T-cell (primary cell): ENCODE data around the gene IARS2. TPM values are rescaled to one million over a fixed set of nuclear protein-coding genes. Genes with fewer than 3 reads are reported as not detected.
"Not testable (repeated sequence)": the region's sequence is repeated elsewhere in the genome, so short reads cannot be mapped to it uniquely, and the experiment has no call there.

Experiments
- ATAC-seq, 4 experiments: fragments of 200-7000 bp in 3 of 4; fragments of 150-1000 bp in 1 of 4; cut with Tn5 transposase; replicated peaks in 1 of 4; 1 replicate in 3 of 4; 2 replicates in 1 of 4; pipeline ENCODE4 v1.10.0; 2021; ENCODE audit warnings: moderate library complexity in 3 of 4, mild to moderate bottlenecking in 2 of 4, moderate number of reproducible peaks in 1 of 4
- CTCF ChIA-PET, 2 donors: fragments of 300-600 bp; sonication (Branson Sonifier 250); formaldehyde crosslinking; loops; one replicate each; lab custom pipeline; 2022; ENCODE audit warnings: antibody characterized with exemption in 2 of 2; lab: Charles Lee
- POLR2A ChIA-PET, 2 donors: fragments of 300-600 bp; sonication (Branson Sonifier 250); formaldehyde crosslinking; loops; one replicate each; lab custom pipeline; 2022; ENCODE audit warnings: antibody characterized with exemption in 2 of 2; lab: Charles Lee
- DNase-seq, 35 experiments: peaks; one replicate each; pipeline versions ENCODE4 v3.0.0 to v3.0.0-alpha.2; 2013 to 2023
- H3K27ac ChIP-seq: one replicate; pipeline ENCODE4 v1.5.1; 2013; ENCODE audit warnings: low read length
- H3K27me3 ChIP-seq, 2 experiments: replicated peaks in 1 of 2; 1 replicate in 1 of 2; 2 replicates in 1 of 2; pipeline versions ENCODE4 v1.6.1 to v1.7.0; 2013; ENCODE audit warnings: low read length in 1 of 2, mixed read lengths in 1 of 2; ENCODE audit not compliant: control insufficient read depth in 2 of 2, insufficient read depth in 2 of 2; ENCODE audit errors: extremely low read depth in 1 of 2
- H3K36me3 ChIP-seq, 2 donors: 1 replicate in 1 of 2; 2 replicates in 1 of 2; pipeline versions ENCODE4 v1.6.1 to v1.7.0; 2013; ENCODE audit warnings: low read length in 1 of 2; ENCODE audit not compliant: control insufficient read depth in 2 of 2, insufficient read depth in 1 of 2; ENCODE audit errors: extremely low read depth in 1 of 2
- H3K4me1 ChIP-seq, 2 experiments: 1 replicate in 1 of 2; 2 replicates in 1 of 2; pipeline versions ENCODE4 v1.6.1 to v1.7.0; 2013; ENCODE audit warnings: low read length in 2 of 2, mixed read lengths in 1 of 2; ENCODE audit not compliant: insufficient read depth in 2 of 2, control insufficient read depth in 1 of 2; ENCODE audit errors: extremely low read depth in 1 of 2
- H3K4me3 ChIP-seq, 2 donors: 1 replicate in 1 of 2; 2 replicates in 1 of 2; pipeline versions ENCODE4 v1.5.1 to v1.7.0; 2013; ENCODE audit warnings: mild to moderate bottlenecking in 2 of 2, low read length in 1 of 2, moderate library complexity in 1 of 2; ENCODE audit not compliant: control insufficient read depth in 1 of 2; ENCODE audit errors: extremely low read depth in 1 of 2
- H3K9me3 ChIP-seq: 2 replicates; pipeline ENCODE4 v1.7.0; 2013
- H3K27ac Mint-ChIP-seq, 2 donors: one replicate each; pipeline ENCODE4 v1.8.0; 2020 to 2021; ENCODE audit warnings: mild to moderate bottlenecking in 2 of 2, mixed read lengths in 2 of 2
- H3K27me3 Mint-ChIP-seq, 2 donors: one replicate each; pipeline ENCODE4 v1.8.0; 2021 to 2022; ENCODE audit warnings: mixed read lengths in 2 of 2
- H3K36me3 Mint-ChIP-seq: one replicate; pipeline ENCODE4 v1.8.0; 2021; ENCODE audit warnings: mixed read lengths
- H3K4me1 Mint-ChIP-seq, 3 donors: one replicate each; pipeline ENCODE4 v1.8.0; 2020 to 2022; ENCODE audit warnings: mixed read lengths in 3 of 3, mild to moderate bottlenecking in 1 of 3
- H3K4me3 Mint-ChIP-seq, 3 donors: one replicate each; pipeline ENCODE4 v1.8.0; 2020 to 2022; ENCODE audit warnings: mild to moderate bottlenecking in 3 of 3, mixed read lengths in 3 of 3, moderate library complexity in 3 of 3
- H3K9me3 Mint-ChIP-seq, 3 donors: one replicate each; pipeline ENCODE4 v1.8.0; 2020 to 2022; ENCODE audit warnings: mixed read lengths in 3 of 3
- WGBS: methylation state at CpG from one replicate; pipeline ENCODE4 v1.1.5; 2013; ENCODE audit warnings: missing lambda C conversion rate; ENCODE audit not compliant: insufficient coverage; 5-methylcytosine and 5-hydroxymethylcytosine counted together
- total RNA-seq, 35 experiments: library from RNA in 6 of 35; stranded (reverse) in 6 of 35; fragments of 120-200 nt in 1 of 35; gene quantifications; one replicate each; pipeline versions ENCODE4 v1.2.1 to v1.2.4 and lab custom pipeline; 2013 to 2026

Gene IARS2
- total RNA-seq, 5 donors from 2014 or later (not counting 1 experiment from before 2014, with no cell fraction given), result 35.4 to 43.2 (median 42.3) TPM

- H3K9me3 ChIP-seq, result no peaks in the 10 kb centered on the region
- Mint-ChIP-seq H3K9me3 (no peaks in the 10 kb centered on the region), H3K27me3 (no peaks in the 10 kb centered on the region), H3K27ac (no peak overlapping the region), H3K4me1 (peaks cover 11 to 12% (median 11%) of the 10 kb centered on the region in 3 donors), H3K36me3 (peaks cover 17% of the 10 kb centered on the region), H3K4me3 (no peak overlapping the region)
- no peak for ATAC-seq
- no peaks in the 10 kb centered on the region for H3K27me3 ChIP-seq
- no peaks in the 10 kb centered on the region for H3K36me3 ChIP-seq
- H3K27ac ChIP-seq, result no peak overlapping the region
- ChIA-PET POLR2A (no interaction called here), CTCF (interaction anchor here in 1 of 2 donors (0.8 kb wide), 1 partner anchor 35 kb away, joined by 3 read pairs; no protein-coding TSS in a partner anchor)
- WGBS, result no CpG with 5 or more reads among the region's 1 CpG
- H3K4me3 ChIP-seq, result no peak overlapping the region
- DNase-seq, result no peak
- H3K4me1 ChIP-seq, result peaks cover 6 to 8% of the 10 kb centered on the region in 2 experiments
Observed at GRCh38 chr1:220084460-220084859, 9.5 kb upstream of the IARS2 start.

DNA sequence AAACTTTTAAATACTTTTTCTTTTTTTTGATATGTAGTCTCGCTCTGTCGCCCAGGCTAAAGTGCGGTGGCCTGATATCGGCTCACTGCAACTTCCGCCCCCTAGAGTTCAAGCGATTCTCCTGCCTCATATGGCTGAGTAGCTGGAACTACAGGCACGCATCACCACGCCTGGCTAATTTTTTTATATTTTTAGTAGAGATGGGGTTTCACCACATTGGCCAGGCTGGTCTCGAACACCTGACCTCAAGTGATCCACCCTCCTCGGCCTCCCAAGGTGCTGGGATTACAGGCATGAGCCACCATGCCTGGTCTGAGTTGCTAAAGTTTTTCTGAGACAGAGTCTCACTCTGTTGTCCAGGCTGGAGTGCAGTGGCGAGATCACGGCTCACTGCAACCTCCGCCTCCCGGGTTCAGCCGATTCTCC is 7.7 kb upstream of the IARS2 start:
- H3K27ac ChIP-seq, H3K9me3 Mint-ChIP-seq, H3K27me3 Mint-ChIP-seq, H3K9me3 ChIP-seq, ATAC-seq, DNase-seq, CTCF ChIA-PET, H3K27me3 ChIP-seq, POLR2A ChIA-PET, H3K36me3 ChIP-seq, H3K4me3 Mint-ChIP-seq, H3K27ac Mint-ChIP-seq, H3K36me3 Mint-ChIP-seq, H3K4me3 ChIP-seq: not testable (repeated sequence)
- peaks cover 9 to 16% of the 10 kb centered on the region in 2 experiments for H3K4me1 ChIP-seq
- H3K4me1 Mint-ChIP-seq, result peaks cover 16 to 19% (median 18%) of the 10 kb centered on the region in 3 donors
- WGBS, result 98% methylated on average over 6 of the region's 15 CpGs

DNA sequence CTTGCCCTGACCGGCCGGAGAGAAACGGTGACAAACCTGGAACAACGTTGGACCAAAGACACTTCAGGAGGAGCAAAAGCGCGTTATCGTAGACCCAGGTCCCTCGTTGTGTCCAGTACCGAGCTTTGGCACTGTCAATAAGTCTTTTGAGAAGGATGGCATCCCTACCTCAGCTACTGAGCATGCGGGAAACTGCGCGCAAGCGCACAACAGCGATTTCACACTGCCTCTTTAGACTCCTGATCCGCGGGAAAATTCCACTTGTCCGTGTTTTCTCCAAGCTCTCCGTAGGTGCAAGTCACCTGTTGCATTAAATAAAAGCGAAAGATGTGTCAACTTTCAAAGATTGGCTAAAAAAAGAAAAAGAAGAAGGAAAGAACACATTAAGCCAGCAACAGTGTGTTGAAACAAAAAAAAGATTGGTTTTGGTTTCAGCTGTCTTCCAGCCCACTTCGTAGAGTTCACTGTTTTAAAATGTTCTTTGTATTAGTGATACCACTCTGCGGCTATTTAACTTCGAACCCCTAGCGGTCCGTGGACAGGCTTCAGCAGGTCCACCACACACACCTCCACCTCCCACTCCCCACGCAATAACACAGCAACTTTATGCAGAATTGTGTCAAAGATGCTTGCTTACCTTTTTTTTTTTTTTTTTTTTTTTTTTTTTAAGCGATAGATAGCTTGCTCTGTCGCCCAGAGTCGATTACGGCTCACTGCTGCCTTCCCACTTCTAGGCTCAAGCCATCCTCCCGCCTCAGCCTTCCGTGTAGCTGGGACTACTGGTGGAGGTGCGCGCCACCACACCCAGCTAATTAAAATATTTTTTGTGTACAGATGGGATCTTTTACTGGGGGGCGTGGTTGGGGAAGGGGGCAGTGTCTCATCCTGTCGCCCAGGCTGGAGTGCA is 4.0 kb upstream of the IARS2 start, which contains the start of gene BPNT1:
BPNT1 (minus strand) TSS at position 139 of the 907 bp plus-strand sequence. CDS start 9,942 bp downstream, outside the sequence.
- H3K36me3 Mint-ChIP-seq, result no peaks in the 10 kb centered on the region
- no peaks in the 10 kb centered on the region for H3K36me3 ChIP-seq
- H3K4me1 Mint-ChIP-seq, result peaks cover 13 to 34% (median 31%) of the 10 kb centered on the region in 3 donors
- no peaks in the 10 kb centered on the region for H3K27me3 ChIP-seq
- peaks cover 18 to 26% of the 10 kb centered on the region in 2 experiments for H3K4me1 ChIP-seq
- peak within 1 kb of the TSS; percentile 89 to 90 for H3K27ac Mint-ChIP-seq
- peak within 1 kb of the TSS; percentile 80 to 95 for H3K4me3 ChIP-seq
- ChIA-PET CTCF (interaction anchor here (0.6 to 1.9 kb wide), 6 partner anchors 10 to 1652 kb away, joined by 3 to 10 read pairs (median 8); partner anchors contain the start of gene EPRS1 (in 1 of the 2)), POLR2A (interaction anchor here (0.6 to 1.1 kb wide), 11 partner anchors 9 to 182 kb away, joined by 3 to 9 read pairs (median 5); partner anchors contain the start of genes EPRS1 (in 1 of the 2) and RAB3GAP2 (in 1 of the 2))
- WGBS, result 0% methylated on average over 19 of the region's 35 CpGs
- H3K27ac ChIP-seq, result peak within 1 kb of the TSS; percentile 80
- DNase-seq (peak; percentile 91 to 99 (median 97)), ATAC-seq (peak; percentile 65 to 80 (median 68))
- H3K4me3 Mint-ChIP-seq, result peak within 1 kb of the TSS; percentile 88 to 97 (median 90)
- no peaks in the 10 kb centered on the region for H3K27me3 Mint-ChIP-seq
- no peaks in the 10 kb centered on the region for H3K9me3 Mint-ChIP-seq
- H3K9me3 ChIP-seq, result no peaks in the 10 kb centered on the region

DNA sequence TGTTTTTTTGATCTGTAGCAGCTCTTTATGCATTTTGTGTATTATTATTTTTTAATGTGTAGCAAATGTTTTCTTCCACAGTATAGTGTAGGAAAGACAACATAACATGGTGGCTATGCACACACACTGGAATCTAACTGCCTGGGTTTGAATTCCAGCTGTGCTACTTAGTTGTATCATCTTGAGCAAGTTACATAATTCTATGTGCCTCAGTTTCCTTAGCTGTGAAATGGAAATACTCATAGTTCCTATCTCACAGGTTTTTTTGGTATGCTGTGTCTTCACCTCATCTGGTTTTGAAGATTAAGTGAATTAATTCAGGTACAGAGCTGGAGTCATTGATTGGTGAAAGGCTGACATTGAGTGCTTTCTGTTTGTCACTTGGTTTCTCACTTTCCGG is 1.2 kb upstream of the IARS2 start:
- peaks cover 25 to 33% of the 10 kb centered on the region in 2 experiments for H3K4me1 ChIP-seq
- H3K4me3 ChIP-seq, result no peak overlapping the region
- Mint-ChIP-seq H3K9me3 (no peaks in the 10 kb centered on the region), H3K4me1 (peaks cover 19 to 46% (median 42%) of the 10 kb centered on the region in 3 donors), H3K4me3 (peak overlapping the region in 1 of 3 donors; percentile 13), H3K27ac (peak overlapping the region in 1 of 2 donors; percentile 19), H3K27me3 (no peaks in the 10 kb centered on the region), H3K36me3 (peaks cover 5% of the 10 kb centered on the region)
- ChIA-PET POLR2A (no interaction called here), CTCF (no interaction called here)
- H3K27me3 ChIP-seq, result no peaks in the 10 kb centered on the region
- DNase-seq (no peak), ATAC-seq (no peak)
- no CpG with 5 or more reads among the region's 1 CpG for WGBS
- peaks cover 0 to 11% of the 10 kb centered on the region in 2 donors for H3K36me3 ChIP-seq
- H3K27ac ChIP-seq, result no peak overlapping the region
- H3K9me3 ChIP-seq, result no peaks in the 10 kb centered on the region

GRCh38 chr1:220093361-220094015 is 444 bp upstream of the IARS2 start:
- Mint-ChIP-seq H3K36me3 (peaks cover 9% of the 10 kb centered on the region), H3K27ac (peak overlapping the region; percentile 22 to 67), H3K27me3 (no peaks in the 10 kb centered on the region), H3K4me3 (peak overlapping the region; percentile 25 to 64 (median 59)), H3K4me1 (peaks cover 26 to 50% (median 47%) of the 10 kb centered on the region in 3 donors), H3K9me3 (no peaks in the 10 kb centered on the region)
- Histone ChIP-seq H3K27ac (peak overlapping the region; percentile 8), H3K27me3 (no peaks in the 10 kb centered on the region), H3K36me3 (peaks cover 4 to 19% of the 10 kb centered on the region in 2 donors), H3K4me1 (peaks cover 25 to 30% of the 10 kb centered on the region in 2 experiments), H3K9me3 (no peaks in the 10 kb centered on the region), H3K4me3 (peak overlapping the region in 1 of 2 donors; percentile 1)
- DNase-seq (no peak), ATAC-seq (no peak)
- ChIA-PET CTCF (interaction anchor here (0.6 to 1.0 kb wide), 3 partner anchors 28 to 179 kb away, joined by 3 read pairs; partner anchors contain the start of gene RAB3GAP2 (in 1 of the 2)), POLR2A (interaction anchor here in 1 of 2 donors (0.7 kb wide), 1 partner anchor 31 kb away, joined by 5 read pairs; no protein-coding TSS in a partner anchor)
- 100% methylated on average over 1 of the region's 12 CpGs for WGBS
